NB4 (cell line): Measurements from ENCODE around the gene TIGAR.

Source experiments
- DNase-seq: peaks from one replicate; pipeline ENCODE4 v3.0.0; 2010; ENCODE audit warnings: low read depth
- H3K4me3 ChIP-seq: one replicate; pipeline ENCODE4 v1.5.1; 2011; ENCODE audit warnings: mild to moderate bottlenecking, low read depth, low read length, moderate library complexity
- CTCF ChIP-seq: IDR thresholded peaks from one replicate; pipeline ENCODE4 v1.5.1; 2012; ENCODE audit warnings: low read depth, low read length
- MYC ChIP-seq: IDR thresholded peaks from 2 replicates; pipeline ENCODE4 v1.6.1; 2011; ENCODE audit warnings: low read depth, low read length
- POLR2A ChIP-seq: IDR thresholded peaks from 2 replicates; pipeline ENCODE4 v1.6.1; 2011; ENCODE audit warnings: mild to moderate bottlenecking; ENCODE audit not compliant: insufficient read length; ENCODE audit errors: extremely low read depth
- TF ChIP-seq, protein P1 (sequence below): IDR thresholded peaks from 2 replicates; pipeline ENCODE4 v1.6.1; 2011; ENCODE audit warnings: low read depth, low read length

TIGAR gene

GRCh38 chr12:4379405-4379804, 58.4 kb downstream of the TIGAR start, which contains the start of gene FGF23:
TSS of gene FGF23 (minus strand) at chr12:4379712. CDS start at chr12:4379582, 130 bp downstream.
- TF ChIP-seq, protein P1, sequence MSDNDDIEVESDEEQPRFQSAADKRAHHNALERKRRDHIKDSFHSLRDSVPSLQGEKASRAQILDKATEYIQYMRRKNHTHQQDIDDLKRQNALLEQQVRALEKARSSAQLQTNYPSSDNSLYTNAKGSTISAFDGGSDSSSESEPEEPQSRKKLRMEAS = no peak
- no peak for TF ChIP-seq CTCF
- no peak for TF ChIP-seq POLR2A
- TF ChIP-seq MYC = no peak
- no peak within 1 kb of the TSS for H3K4me3 ChIP-seq
- no peak for DNase-seq

- no peak overlapping the region for H3K4me3 ChIP-seq
- no peak for TF ChIP-seq POLR2A
- TF ChIP-seq MYC = no peak
- TF ChIP-seq CTCF = no peak
- TF ChIP-seq, protein P1 = no peak
- no peak for DNase-seq
Observed at GRCh38 chr12:4380332-4380731, 59.3 kb downstream of the TIGAR start.

DNA sequence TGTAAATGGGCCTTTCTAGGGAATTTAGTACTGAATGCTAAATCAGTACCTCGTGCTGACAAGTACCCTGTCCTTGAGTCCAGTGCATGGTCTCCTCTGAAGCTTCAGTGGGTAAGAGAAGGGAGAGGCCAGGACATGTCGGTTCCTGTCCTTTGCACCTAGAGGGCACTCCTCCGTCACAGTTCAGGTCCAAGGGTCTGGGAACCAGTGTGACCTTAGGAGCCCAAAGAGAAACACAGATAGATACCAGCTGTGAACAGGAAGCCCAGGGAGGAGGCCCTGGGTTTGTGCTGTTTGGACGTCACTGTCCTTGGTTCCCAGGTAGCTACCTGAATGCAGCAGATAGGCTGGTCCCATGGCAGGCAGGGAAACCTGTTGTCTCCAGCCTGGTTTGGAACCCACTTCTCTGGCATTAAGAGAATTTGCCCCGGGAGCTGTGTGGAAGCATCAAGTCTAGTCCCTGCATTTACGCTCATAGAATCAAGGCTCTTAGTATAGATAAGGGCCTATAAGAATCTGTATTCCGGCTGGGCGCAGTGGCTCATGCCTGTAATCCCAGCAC, 62.4 kb downstream of the TIGAR start:
- TF ChIP-seq MYC = no peak
- peak; percentile 52 for TF ChIP-seq CTCF
- no peak overlapping the region for H3K4me3 ChIP-seq
- peak; percentile 64 for DNase-seq

DNA sequence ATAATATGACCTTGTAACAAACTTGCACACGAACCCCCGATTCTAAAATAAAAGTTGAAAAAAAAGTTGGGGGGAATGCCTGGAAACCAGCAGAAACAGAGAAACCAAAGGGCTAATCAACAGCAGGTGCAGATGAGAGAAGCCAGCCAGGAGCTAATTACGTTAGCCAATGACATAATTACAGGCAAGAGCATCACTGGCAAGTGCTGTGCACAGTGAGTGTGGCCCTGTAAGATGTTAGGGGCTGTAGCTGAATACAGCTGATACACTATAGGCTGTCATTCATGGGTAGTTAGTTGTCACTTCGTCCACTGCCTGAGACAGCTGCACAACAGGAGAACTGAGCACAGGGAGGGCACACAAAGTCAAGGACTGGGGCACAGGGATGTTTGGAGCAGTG, 65.8 kb downstream of the TIGAR start:
- DNase-seq = no peak
- no peak overlapping the region for H3K4me3 ChIP-seq
- TF ChIP-seq MYC = no peak
- TF ChIP-seq POLR2A = no peak
- no peak for TF ChIP-seq CTCF

DNA sequence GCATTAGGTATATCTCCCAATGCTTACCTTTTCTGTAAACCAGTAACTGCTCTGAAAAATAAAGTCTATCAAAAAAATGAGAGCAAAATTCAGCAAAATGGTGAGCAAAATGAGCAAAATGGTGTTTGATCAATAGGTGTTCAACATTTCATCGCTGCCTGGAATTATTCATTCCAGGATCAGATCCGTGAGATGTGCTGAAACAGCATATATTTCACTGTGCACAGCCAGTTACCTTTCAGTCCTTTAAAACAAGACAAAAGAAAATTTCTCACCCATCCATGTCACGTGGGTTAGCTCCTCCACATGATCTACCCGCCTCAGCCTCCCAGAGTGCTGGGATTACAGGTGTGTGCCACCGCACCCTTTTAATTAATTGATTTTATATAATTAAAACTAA, 66.6 kb downstream of the TIGAR start:
- no peak for DNase-seq
- TF ChIP-seq CTCF (no peak), POLR2A (no peak), MYC (no peak)
- TF ChIP-seq, protein P1 = no peak
- no peak overlapping the region for H3K4me3 ChIP-seq

DNA sequence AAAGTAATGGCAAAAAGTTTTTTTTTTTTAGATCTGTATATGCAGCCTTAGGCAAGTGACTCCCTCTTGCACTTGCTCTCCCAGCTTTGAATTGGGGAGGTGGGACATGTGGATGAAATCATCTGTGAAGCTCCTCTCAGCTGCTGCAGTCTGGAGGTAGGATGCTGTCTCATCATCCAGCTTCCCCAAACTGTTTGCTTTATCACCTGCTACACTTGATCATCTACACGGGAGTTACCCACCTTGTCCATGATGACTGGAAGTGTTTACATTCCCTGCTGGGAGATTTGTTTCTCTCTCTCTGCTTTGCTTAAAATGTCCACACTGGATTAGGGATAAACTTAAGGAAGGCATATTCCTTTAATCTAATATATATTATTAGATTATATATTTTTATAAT, 67.0 kb downstream of the TIGAR start:
- DNase-seq = no peak
- TF ChIP-seq CTCF = no peak
- no peak for TF ChIP-seq POLR2A
- no peak for TF ChIP-seq MYC
- TF ChIP-seq, protein P1 = no peak
- H3K4me3 ChIP-seq = no peak overlapping the region
